ENCODE measurements around the gene UBASH3A. TPM values are rescaled to one million over a fixed set of nuclear protein-coding genes. Genes with fewer than 3 reads are reported as not detected.

The UBASH3A gene
- total RNA-seq, 4 donors from 2014 or later: 0.40 TPM; not detected in 3

GRCh38 chr21:42374457-42374856 lies 29.2 kb upstream of the UBASH3A start:
- ATAC-seq: no peak
- Histone ChIP-seq H3K4me3 (no peak overlapping the region), H3K27me3 (peaks cover 46% of the 10 kb centered on the region), H3K4me1 (no peaks in the 10 kb centered on the region), H3K27ac (no peak overlapping the region), H3K9me3 (no peaks in the 10 kb centered on the region), H3K36me3 (no peaks in the 10 kb centered on the region)
- 54 to 75% methylated on average over 5 to 7 of the region's 7 CpGs for WGBS, 2 donors (ENCODE audit: low coverage in 1 of 2)
- TF ChIP-seq POLR2AphosphoS5 (IDR thresholded peaks at IDR 0.05) (no peak), EP300 (IDR thresholded peaks at IDR 0.05) (no peak), POLR2A (IDR thresholded peaks at IDR 0.05) (no peak)
- TF ChIP-seq, protein P1, sequence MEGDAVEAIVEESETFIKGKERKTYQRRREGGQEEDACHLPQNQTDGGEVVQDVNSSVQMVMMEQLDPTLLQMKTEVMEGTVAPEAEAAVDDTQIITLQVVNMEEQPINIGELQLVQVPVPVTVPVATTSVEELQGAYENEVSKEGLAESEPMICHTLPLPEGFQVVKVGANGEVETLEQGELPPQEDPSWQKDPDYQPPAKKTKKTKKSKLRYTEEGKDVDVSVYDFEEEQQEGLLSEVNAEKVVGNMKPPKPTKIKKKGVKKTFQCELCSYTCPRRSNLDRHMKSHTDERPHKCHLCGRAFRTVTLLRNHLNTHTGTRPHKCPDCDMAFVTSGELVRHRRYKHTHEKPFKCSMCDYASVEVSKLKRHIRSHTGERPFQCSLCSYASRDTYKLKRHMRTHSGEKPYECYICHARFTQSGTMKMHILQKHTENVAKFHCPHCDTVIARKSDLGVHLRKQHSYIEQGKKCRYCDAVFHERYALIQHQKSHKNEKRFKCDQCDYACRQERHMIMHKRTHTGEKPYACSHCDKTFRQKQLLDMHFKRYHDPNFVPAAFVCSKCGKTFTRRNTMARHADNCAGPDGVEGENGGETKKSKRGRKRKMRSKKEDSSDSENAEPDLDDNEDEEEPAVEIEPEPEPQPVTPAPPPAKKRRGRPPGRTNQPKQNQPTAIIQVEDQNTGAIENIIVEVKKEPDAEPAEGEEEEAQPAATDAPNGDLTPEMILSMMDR (IDR thresholded peaks at IDR 0.05): no peak

- ATAC-seq: no peak
- Histone ChIP-seq H3K36me3 (no peaks in the 10 kb centered on the region), H3K27me3 (peaks cover 46% of the 10 kb centered on the region), H3K4me1 (no peaks in the 10 kb centered on the region), H3K4me3 (no peak overlapping the region), H3K9me3 (no peaks in the 10 kb centered on the region), H3K27ac (no peak overlapping the region)
- TF ChIP-seq, protein P1 (IDR thresholded peaks at IDR 0.05): no peak
- 20 to 49% methylated on average over 6 to 12 of the region's 23 CpGs for WGBS, 2 donors (ENCODE audit: low coverage in 1 of 2)
Measured at GRCh38 chr21:42374864-42375499, 28.7 kb upstream of the UBASH3A start.

GRCh38 chr21:42375506-42375905 lies 28.2 kb upstream of the UBASH3A start:
- H3K27me3 ChIP-seq: peaks cover 46% of the 10 kb centered on the region
- H3K36me3 ChIP-seq: no peaks in the 10 kb centered on the region
- 71 to 79% methylated on average over 4 to 8 of the region's 11 CpGs for WGBS, 2 donors (ENCODE audit: low coverage in 1 of 2)
- ATAC-seq: no peak
- H3K4me1 ChIP-seq: no peaks in the 10 kb centered on the region
- H3K27ac ChIP-seq: no peak overlapping the region
- TF ChIP-seq POLR2AphosphoS5 (IDR thresholded peaks at IDR 0.05) (no peak), EP300 (IDR thresholded peaks at IDR 0.05) (no peak), POLR2A (IDR thresholded peaks at IDR 0.05) (no peak)
- TF ChIP-seq, protein P1 (IDR thresholded peaks at IDR 0.05): no peak
- no peaks in the 10 kb centered on the region for H3K9me3 ChIP-seq
- H3K4me3 ChIP-seq: no peak overlapping the region

- TF ChIP-seq, protein P1 (IDR thresholded peaks at IDR 0.05): no peak
- TF ChIP-seq EP300 (IDR thresholded peaks at IDR 0.05): no peak
- no peak for TF ChIP-seq POLR2A (IDR thresholded peaks at IDR 0.05)
- no peak for TF ChIP-seq POLR2AphosphoS5 (IDR thresholded peaks at IDR 0.05)
- no CpG with 5 or more reads among the region's 3 CpGs for WGBS, 2 donors (ENCODE audit: low coverage in 1 of 2)
Measured at GRCh38 chr21:42375966-42376337, 27.8 kb upstream of the UBASH3A start.

DNA sequence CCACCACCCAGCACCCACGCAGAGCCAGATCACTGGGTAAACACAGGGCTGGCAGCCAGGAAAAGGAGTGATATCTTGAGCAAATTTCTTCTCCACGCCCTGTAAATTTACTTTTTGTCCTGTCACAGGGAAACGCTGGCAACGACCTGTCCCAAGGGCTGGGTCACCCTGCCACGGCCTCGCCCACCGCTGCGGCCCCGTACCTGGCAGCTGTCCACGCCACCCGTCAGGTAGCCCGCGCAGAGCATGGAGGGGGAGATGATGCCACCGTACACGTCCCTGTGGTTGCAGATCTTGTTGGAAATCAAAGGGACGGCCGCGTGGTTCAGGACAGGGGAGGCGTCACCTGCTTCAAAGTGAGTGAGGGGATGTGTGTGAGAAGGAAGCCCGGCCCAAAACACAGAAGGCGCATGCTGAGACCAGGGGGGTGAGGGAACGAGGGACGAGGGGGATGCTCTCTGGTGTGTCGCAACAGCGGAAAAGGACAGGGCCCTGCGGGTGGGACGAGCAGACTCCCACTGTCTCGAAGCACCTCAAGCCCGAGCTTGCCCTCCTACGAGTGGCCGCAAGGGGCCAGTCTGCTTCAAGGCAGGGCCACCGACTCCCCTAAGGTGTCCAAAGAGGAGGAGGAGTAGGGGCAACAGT lies 27.2 kb upstream of the UBASH3A start:
- WGBS, 2 donors (ENCODE audit: low coverage in 1 of 2): 65 to 100% methylated on average over 1 to 12 of the region's 32 CpGs
- H3K9me3 ChIP-seq: peaks cover 0 to 3% (median 0%) of the 10 kb centered on the region in 3 donors
- H3K4me1 ChIP-seq: no peaks in the 10 kb centered on the region
- H3K27me3 ChIP-seq: peaks cover 38% of the 10 kb centered on the region
- no peak overlapping the region for H3K27ac ChIP-seq
- H3K36me3 ChIP-seq: no peaks in the 10 kb centered on the region
- TF ChIP-seq POLR2AphosphoS5 (IDR thresholded peaks at IDR 0.05) (no peak), EP300 (IDR thresholded peaks at IDR 0.05) (no peak), POLR2A (IDR thresholded peaks at IDR 0.05) (no peak)
- TF ChIP-seq, protein P1 (IDR thresholded peaks at IDR 0.05): no peak
- no peak for ATAC-seq
- H3K4me3 ChIP-seq: no peak overlapping the region

More at GRCh38 chr21:42375966-42376337, 27.8 kb upstream of the UBASH3A start:
- Histone ChIP-seq H3K9me3 (no peaks in the 10 kb centered on the region), H3K27ac (no peak overlapping the region), H3K4me1 (no peaks in the 10 kb centered on the region), H3K36me3 (no peaks in the 10 kb centered on the region), H3K4me3 (no peak overlapping the region), H3K27me3 (peaks cover 42% of the 10 kb centered on the region)
- no peak for ATAC-seq
